Right lobe of liver (tissue), 4 donors: ENCODE data around the gene PFN3.

Experiments used
- CTCF ChIP-seq, 4 donors: fragments of 200-600 bp in 3 of 4; fragments of 450-650 bp in 1 of 4; IDR thresholded peaks; one replicate each; pipeline versions ENCODE4 v1.5.1 to v1.8.0; 2016 to 2022; ENCODE audit warnings: antibody characterized with exemption in 4 of 4, mild to moderate bottlenecking in 2 of 4
- POLR2A ChIP-seq: fragments of 450-650 bp; IDR thresholded peaks from one replicate; pipeline ENCODE4 v1.6.1; 2017; ENCODE audit warnings: antibody characterized with exemption, mild to moderate bottlenecking
- donor health status: DM: no; HTN: no; CAD: no.
- donor health status: DM: no; HTN: no; CAD: no.
- donor health status: DM: no; HTN: yes; CAD: no.

- TF ChIP-seq CTCF (IDR thresholded peaks at IDR 0.05) = no peak
- no peak for TF ChIP-seq POLR2A
These were observed 42.9 kb upstream of the PFN3 start for GRCh38 chr5:177443144-177443983.
